Stomach (tissue), 4 donors: ENCODE data around the gene ANTXR1.

Experiments used
- EP300 ChIP-seq: sonication (generic); formaldehyde crosslinking; IDR thresholded peaks from one replicate; pipeline ENCODE4 v1.6.1; 2017; ENCODE audit warnings: antibody characterized with exemption
- POLR2A ChIP-seq, 4 donors: fragments of 450-650 bp; IDR thresholded peaks; one replicate each; pipeline ENCODE4 v1.6.1; 2016; ENCODE audit warnings: antibody characterized with exemption in 4 of 4, control low read depth in 2 of 4, mild to moderate bottlenecking in 1 of 4, moderate library complexity in 1 of 4
- POLR2AphosphoS5 ChIP-seq, 3 donors: sonication (generic); formaldehyde crosslinking; IDR thresholded peaks; one replicate each; pipeline ENCODE4 v1.6.1; 2016; ENCODE audit warnings: antibody characterized with exemption in 3 of 3
- TF ChIP-seq, protein P1 (sequence below), 7 experiments: fragments of 450-650 bp in 4 of 7; fragments of 200-600 bp in 3 of 7; sonication (generic) in 3 of 7; IDR thresholded peaks; one replicate each; pipeline ENCODE4 v1.5.1; 2016 to 2019; ENCODE audit warnings: antibody characterized with exemption in 7 of 7, control low read depth in 2 of 7, mild to moderate bottlenecking in 1 of 7

- no peak for TF ChIP-seq POLR2A (IDR thresholded peaks at IDR 0.05)
- no peak for TF ChIP-seq POLR2AphosphoS5 (IDR thresholded peaks at IDR 0.05)
- TF ChIP-seq, protein P1, sequence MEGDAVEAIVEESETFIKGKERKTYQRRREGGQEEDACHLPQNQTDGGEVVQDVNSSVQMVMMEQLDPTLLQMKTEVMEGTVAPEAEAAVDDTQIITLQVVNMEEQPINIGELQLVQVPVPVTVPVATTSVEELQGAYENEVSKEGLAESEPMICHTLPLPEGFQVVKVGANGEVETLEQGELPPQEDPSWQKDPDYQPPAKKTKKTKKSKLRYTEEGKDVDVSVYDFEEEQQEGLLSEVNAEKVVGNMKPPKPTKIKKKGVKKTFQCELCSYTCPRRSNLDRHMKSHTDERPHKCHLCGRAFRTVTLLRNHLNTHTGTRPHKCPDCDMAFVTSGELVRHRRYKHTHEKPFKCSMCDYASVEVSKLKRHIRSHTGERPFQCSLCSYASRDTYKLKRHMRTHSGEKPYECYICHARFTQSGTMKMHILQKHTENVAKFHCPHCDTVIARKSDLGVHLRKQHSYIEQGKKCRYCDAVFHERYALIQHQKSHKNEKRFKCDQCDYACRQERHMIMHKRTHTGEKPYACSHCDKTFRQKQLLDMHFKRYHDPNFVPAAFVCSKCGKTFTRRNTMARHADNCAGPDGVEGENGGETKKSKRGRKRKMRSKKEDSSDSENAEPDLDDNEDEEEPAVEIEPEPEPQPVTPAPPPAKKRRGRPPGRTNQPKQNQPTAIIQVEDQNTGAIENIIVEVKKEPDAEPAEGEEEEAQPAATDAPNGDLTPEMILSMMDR (IDR thresholded peaks at IDR 0.05) = no peak
- no peak for TF ChIP-seq EP300
Observed at GRCh38 chr2:69031466-69031865, 18.5 kb downstream of the ANTXR1 start.
